Neural progenitor cell (in vitro differentiated cells): ENCODE results near the gene RGS5. TPM values are rescaled to one million over a fixed set of nuclear protein-coding genes. Genes with fewer than 3 reads are reported as not detected.

ENCODE experiments used
- DNase-seq: peaks from one replicate; pipeline ENCODE4 v3.0.0-alpha.2; 2016; ENCODE audit warnings: low spot score
- H2AFZ ChIP-seq: fragments of 200-600 bp; sonication (generic); replicated peaks from 2 replicates; pipeline ENCODE4 v1.6.1; 2016; ENCODE audit warnings: antibody characterized with exemption
- H3F3A ChIP-seq: fragments of 200-600 bp; sonication (generic); 2 replicates; pipeline ENCODE4 v1.6.1; 2016; ENCODE audit warnings: antibody characterized with exemption, low read depth
- H3K27ac ChIP-seq: fragments of 200-600 bp; sonication (generic); 2 replicates; pipeline ENCODE4 v1.5.1; 2016; ENCODE audit warnings: mild to moderate bottlenecking
- H3K27me3 ChIP-seq: fragments of 200-600 bp; sonication (generic); 2 replicates; pipeline ENCODE4 v1.6.1; 2016; ENCODE audit warnings: mild to moderate bottlenecking, moderate library complexity
- H3K36me3 ChIP-seq: fragments of 200-600 bp; sonication (generic); 2 replicates; pipeline ENCODE4 v1.5.1; 2016
- H3K4me1 ChIP-seq: fragments of 200-600 bp; sonication (generic); 2 replicates; pipeline ENCODE4 v1.6.1; 2016; ENCODE audit warnings: mixed run types
- H3K4me2 ChIP-seq: fragments of 200-600 bp; sonication (generic); 2 replicates; pipeline ENCODE4 v1.6.1; 2016
- H3K4me3 ChIP-seq: fragments of 200-600 bp; sonication (generic); 2 replicates; pipeline ENCODE4 v1.5.1; 2016
- H3K79me2 ChIP-seq: fragments of 200-600 bp; sonication (generic); 2 replicates; pipeline ENCODE4 v1.6.1; 2016; ENCODE audit warnings: low read depth
- H3K9ac ChIP-seq: fragments of 200-600 bp; sonication (generic); 2 replicates; pipeline ENCODE4 v1.6.1; 2016
- H3K9me3 ChIP-seq: fragments of 200-600 bp; sonication (generic); 2 replicates; pipeline ENCODE4 v1.5.1; 2016; ENCODE audit warnings: low read depth
- H4K20me1 ChIP-seq: fragments of 200-600 bp; sonication (generic); 2 replicates; pipeline ENCODE4 v1.6.1; 2016; ENCODE audit warnings: low read depth
- H3K27ac Mint-ChIP-seq: 3 replicates; pipeline ENCODE4 v1.8.0; 2021; ENCODE audit warnings: mixed read lengths
- H3K27me3 Mint-ChIP-seq: 2 replicates; pipeline ENCODE4 v1.8.0; 2022; ENCODE audit warnings: low read depth, mild to moderate bottlenecking, inconsistent platforms, moderate library complexity, mixed read lengths; ENCODE audit not compliant: insufficient read depth
- H3K36me3 Mint-ChIP-seq: 3 replicates; pipeline ENCODE4 v1.8.0; 2021; ENCODE audit warnings: mixed read lengths
- H3K4me1 Mint-ChIP-seq: 3 replicates; pipeline ENCODE4 v1.8.0; 2021; ENCODE audit warnings: mixed read lengths
- H3K4me3 Mint-ChIP-seq: 3 replicates; pipeline ENCODE4 v1.8.0; 2021; ENCODE audit warnings: mild to moderate bottlenecking, moderate library complexity, mixed read lengths
- H3K9me3 Mint-ChIP-seq: 3 replicates; pipeline ENCODE4 v1.8.0; 2020; ENCODE audit warnings: mixed read lengths
- EZH2 ChIP-seq: fragments of 200-600 bp; sonication (generic); IDR thresholded peaks from 2 replicates; pipeline ENCODE4 v1.6.1; 2017; ENCODE audit warnings: antibody characterized with exemption, mild to moderate bottlenecking, moderate library complexity
- EZH2phosphoT487 ChIP-seq: fragments of 200-600 bp; sonication (generic); IDR thresholded peaks from 2 replicates; pipeline ENCODE4 v1.6.1; 2017; ENCODE audit warnings: antibody characterized with exemption
- total RNA-seq: library from RNA; depleted of rRNA; stranded (reverse); fragments of >200 nt; gene quantifications from 2 replicates; pipeline ENCODE4 v1.2.3, GENCODE V29; 2015; ENCODE audit warnings: low replicate concordance
- TF ChIP-seq, protein P1 (sequence below): fragments of 200-600 bp; sonication (generic); IDR thresholded peaks from 2 replicates; pipeline ENCODE4 v1.5.1; 2017; ENCODE audit warnings: antibody characterized with exemption, mild to moderate bottlenecking

The RGS5 gene
- total RNA-seq, 1 donor from 2014 or later = 8.0 TPM

- Histone ChIP-seq H3F3A (no peaks in the 10 kb centered on the region), H3K9me3 (no peaks in the 10 kb centered on the region), H3K36me3 (no peaks in the 10 kb centered on the region), H3K9ac (no peak overlapping the region), H3K4me1 (no peaks in the 10 kb centered on the region), H3K79me2 (no peaks in the 10 kb centered on the region), H3K27me3 (no peaks in the 10 kb centered on the region), H2AFZ (no peak overlapping the region), H3K4me3 (no peak overlapping the region), H3K27ac (no peak overlapping the region), H4K20me1 (no peaks in the 10 kb centered on the region), H3K4me2 (no peak overlapping the region)
- Mint-ChIP-seq H3K4me3 (no peak overlapping the region), H3K27ac (no peak overlapping the region), H3K27me3 (no peaks in the 10 kb centered on the region), H3K4me1 (no peaks in the 10 kb centered on the region), H3K9me3 (no peaks in the 10 kb centered on the region), H3K36me3 (no peaks in the 10 kb centered on the region)
- TF ChIP-seq EZH2 (no peak), EZH2phosphoT487 (no peak)
- TF ChIP-seq, protein P1, sequence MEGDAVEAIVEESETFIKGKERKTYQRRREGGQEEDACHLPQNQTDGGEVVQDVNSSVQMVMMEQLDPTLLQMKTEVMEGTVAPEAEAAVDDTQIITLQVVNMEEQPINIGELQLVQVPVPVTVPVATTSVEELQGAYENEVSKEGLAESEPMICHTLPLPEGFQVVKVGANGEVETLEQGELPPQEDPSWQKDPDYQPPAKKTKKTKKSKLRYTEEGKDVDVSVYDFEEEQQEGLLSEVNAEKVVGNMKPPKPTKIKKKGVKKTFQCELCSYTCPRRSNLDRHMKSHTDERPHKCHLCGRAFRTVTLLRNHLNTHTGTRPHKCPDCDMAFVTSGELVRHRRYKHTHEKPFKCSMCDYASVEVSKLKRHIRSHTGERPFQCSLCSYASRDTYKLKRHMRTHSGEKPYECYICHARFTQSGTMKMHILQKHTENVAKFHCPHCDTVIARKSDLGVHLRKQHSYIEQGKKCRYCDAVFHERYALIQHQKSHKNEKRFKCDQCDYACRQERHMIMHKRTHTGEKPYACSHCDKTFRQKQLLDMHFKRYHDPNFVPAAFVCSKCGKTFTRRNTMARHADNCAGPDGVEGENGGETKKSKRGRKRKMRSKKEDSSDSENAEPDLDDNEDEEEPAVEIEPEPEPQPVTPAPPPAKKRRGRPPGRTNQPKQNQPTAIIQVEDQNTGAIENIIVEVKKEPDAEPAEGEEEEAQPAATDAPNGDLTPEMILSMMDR = no peak
- no peak for DNase-seq
These were observed 86.8 kb downstream of the RGS5 start for GRCh38 chr1:163115887-163116286.

- no peaks in the 10 kb centered on the region for H3F3A ChIP-seq
- Mint-ChIP-seq H3K36me3 (no peaks in the 10 kb centered on the region), H3K27ac (no peak overlapping the region)
These were observed 95.1 kb downstream of the RGS5 start for GRCh38 chr1:163107655-163108054.

GRCh38 chr1:163106364-163106987, 96.2 kb downstream of the RGS5 start:
- Mint-ChIP-seq H3K27me3 (peaks cover 3% of the 10 kb centered on the region), H3K36me3 (no peaks in the 10 kb centered on the region), H3K4me3 (no peak overlapping the region), H3K4me1 (no peaks in the 10 kb centered on the region), H3K9me3 (no peaks in the 10 kb centered on the region), H3K27ac (no peak overlapping the region)
- Histone ChIP-seq H3K4me1 (no peaks in the 10 kb centered on the region), H2AFZ (no peak overlapping the region), H4K20me1 (no peaks in the 10 kb centered on the region), H3K79me2 (no peaks in the 10 kb centered on the region), H3K9me3 (no peaks in the 10 kb centered on the region), H3K36me3 (no peaks in the 10 kb centered on the region), H3K9ac (no peak overlapping the region), H3K27me3 (no peaks in the 10 kb centered on the region), H3K4me2 (no peak overlapping the region), H3K27ac (no peak overlapping the region), H3F3A (no peaks in the 10 kb centered on the region), H3K4me3 (no peak overlapping the region)
- DNase-seq = no peak
- no peak for TF ChIP-seq EZH2
- TF ChIP-seq, protein P1 = no peak
- no peak for TF ChIP-seq EZH2phosphoT487

More at GRCh38 chr1:163107655-163108054, 95.1 kb downstream of the RGS5 start:
- no peak for DNase-seq
- H3K9me3 ChIP-seq = no peaks in the 10 kb centered on the region
- no peaks in the 10 kb centered on the region for H3K9me3 Mint-ChIP-seq
- TF ChIP-seq EZH2 = no peak
- TF ChIP-seq EZH2phosphoT487 = no peak
- TF ChIP-seq, protein P1 = no peak
- no peaks in the 10 kb centered on the region for H3K4me1 Mint-ChIP-seq
- no peak overlapping the region for H3K4me2 ChIP-seq
- H3K36me3 ChIP-seq = no peaks in the 10 kb centered on the region
- no peak overlapping the region for H3K9ac ChIP-seq
- no peak overlapping the region for H2AFZ ChIP-seq
- H3K27me3 ChIP-seq = no peaks in the 10 kb centered on the region
- H3K4me3 Mint-ChIP-seq = no peak overlapping the region
- H3K79me2 ChIP-seq = no peaks in the 10 kb centered on the region
- H3K4me1 ChIP-seq = no peaks in the 10 kb centered on the region
- H4K20me1 ChIP-seq = no peaks in the 10 kb centered on the region
- H3K27ac ChIP-seq = no peak overlapping the region
- H3K27me3 Mint-ChIP-seq = peaks cover 3% of the 10 kb centered on the region
- H3K4me3 ChIP-seq = no peak overlapping the region
